ENCODE results near the gene WAC. TPM values are rescaled to one million over a fixed set of nuclear protein-coding genes. Genes with fewer than 3 reads are reported as not detected.

The WAC gene
- total and polyA plus RNA-seq, 2 of the 13 experiments (the other 11 are each of a cell fraction or from before 2014, with no cell fraction given), result 69.1 to 96.2 TPM

GRCh38 chr10:28628184-28628893 lies 95.4 kb downstream of the WAC start (continued):
- TF ChIP-seq, protein P1, sequence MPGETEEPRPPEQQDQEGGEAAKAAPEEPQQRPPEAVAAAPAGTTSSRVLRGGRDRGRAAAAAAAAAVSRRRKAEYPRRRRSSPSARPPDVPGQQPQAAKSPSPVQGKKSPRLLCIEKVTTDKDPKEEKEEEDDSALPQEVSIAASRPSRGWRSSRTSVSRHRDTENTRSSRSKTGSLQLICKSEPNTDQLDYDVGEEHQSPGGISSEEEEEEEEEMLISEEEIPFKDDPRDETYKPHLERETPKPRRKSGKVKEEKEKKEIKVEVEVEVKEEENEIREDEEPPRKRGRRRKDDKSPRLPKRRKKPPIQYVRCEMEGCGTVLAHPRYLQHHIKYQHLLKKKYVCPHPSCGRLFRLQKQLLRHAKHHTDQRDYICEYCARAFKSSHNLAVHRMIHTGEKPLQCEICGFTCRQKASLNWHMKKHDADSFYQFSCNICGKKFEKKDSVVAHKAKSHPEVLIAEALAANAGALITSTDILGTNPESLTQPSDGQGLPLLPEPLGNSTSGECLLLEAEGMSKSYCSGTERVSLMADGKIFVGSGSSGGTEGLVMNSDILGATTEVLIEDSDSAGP (CRISPR knock-in tag; IDR thresholded peaks at IDR 0.05; ENCODE audit: borderline replicate concordance), result no peak
- TF ChIP-seq HOXA9 (CRISPR knock-in tag; IDR thresholded peaks at IDR 0.05; ENCODE audit: borderline replicate concordance) (no peak), SMC3 (IDR thresholded peaks at IDR 0.05; ENCODE audit: low read length) (peak; percentile 80), REXO4 (CRISPR knock-in tag; IDR thresholded peaks at IDR 0.05; ENCODE audit: borderline replicate concordance) (no peak), U2AF2 (IDR thresholded peaks at IDR 0.05; ENCODE audit: low read depth, low read length) (no peak), STAT5B (CRISPR knock-in tag; IDR thresholded peaks at IDR 0.05) (no peak), WIZ (CRISPR knock-in tag; IDR thresholded peaks at IDR 0.05) (no peak), ZNF577 (CRISPR knock-in tag; IDR thresholded peaks at IDR 0.05; ENCODE audit: borderline replicate concordance, low read depth) (no peak), RAD51 (IDR thresholded peaks at IDR 0.05; ENCODE audit: borderline replicate concordance) (no peak), ZNF703 (CRISPR knock-in tag; IDR thresholded peaks at IDR 0.05; ENCODE audit: borderline replicate concordance) (no peak), ZNF776 (CRISPR knock-in tag; IDR thresholded peaks at IDR 0.05) (no peak), CREM (IDR thresholded peaks at IDR 0.05) (no peak), CREM (CRISPR knock-in tag; IDR thresholded peaks at IDR 0.05) (no peak), ZNF674 (CRISPR knock-in tag; IDR thresholded peaks at IDR 0.05; ENCODE audit: low read depth) (no peak), ONECUT2 (CRISPR knock-in tag; IDR thresholded peaks at IDR 0.05) (no peak), CREB1 (IDR thresholded peaks at IDR 0.05) (peak; percentile 37; the same call in 1 of the 2 replicates), CREB1 (CRISPR knock-in tag; IDR thresholded peaks at IDR 0.05) (no peak), ZNF777 (CRISPR knock-in tag; IDR thresholded peaks at IDR 0.05) (no peak), GMEB2 (CRISPR knock-in tag; IDR thresholded peaks at IDR 0.05; ENCODE audit: low read depth) (no peak), SRF (IDR thresholded peaks at IDR 0.05; ENCODE audit: low read depth, low read length) (no peak), HCFC1 (IDR thresholded peaks at IDR 0.05; ENCODE audit: low read depth, low read length) (no peak), XRCC5 (optimal IDR thresholded peaks at IDR 0.05; ENCODE audit: low read length) (no peak), FIP1L1 (IDR thresholded peaks at IDR 0.05; ENCODE audit: borderline replicate concordance, insufficient read depth, low read depth, low read length) (no peak)
- TF ChIP-seq, protein P2, sequence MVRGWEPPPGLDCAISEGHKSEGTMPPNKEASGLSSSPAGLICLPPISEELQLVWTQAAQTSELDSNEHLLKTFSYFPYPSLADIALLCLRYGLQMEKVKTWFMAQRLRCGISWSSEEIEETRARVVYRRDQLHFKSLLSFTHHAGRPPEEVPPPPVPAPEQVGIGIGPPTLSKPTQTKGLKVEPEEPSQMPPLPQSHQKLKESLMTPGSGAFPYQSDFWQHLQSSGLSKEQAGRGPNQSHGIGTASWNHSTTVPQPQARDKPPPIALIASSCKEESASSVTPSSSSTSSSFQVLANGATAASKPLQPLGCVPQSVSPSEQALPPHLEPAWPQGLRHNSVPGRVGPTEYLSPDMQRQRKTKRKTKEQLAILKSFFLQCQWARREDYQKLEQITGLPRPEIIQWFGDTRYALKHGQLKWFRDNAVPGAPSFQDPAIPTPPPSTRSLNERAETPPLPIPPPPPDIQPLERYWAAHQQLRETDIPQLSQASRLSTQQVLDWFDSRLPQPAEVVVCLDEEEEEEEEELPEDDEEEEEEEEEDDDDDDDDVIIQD (CRISPR knock-in tag; IDR thresholded peaks at IDR 0.05; ENCODE audit: low read depth), result no peak
- TF ChIP-seq, protein P3, sequence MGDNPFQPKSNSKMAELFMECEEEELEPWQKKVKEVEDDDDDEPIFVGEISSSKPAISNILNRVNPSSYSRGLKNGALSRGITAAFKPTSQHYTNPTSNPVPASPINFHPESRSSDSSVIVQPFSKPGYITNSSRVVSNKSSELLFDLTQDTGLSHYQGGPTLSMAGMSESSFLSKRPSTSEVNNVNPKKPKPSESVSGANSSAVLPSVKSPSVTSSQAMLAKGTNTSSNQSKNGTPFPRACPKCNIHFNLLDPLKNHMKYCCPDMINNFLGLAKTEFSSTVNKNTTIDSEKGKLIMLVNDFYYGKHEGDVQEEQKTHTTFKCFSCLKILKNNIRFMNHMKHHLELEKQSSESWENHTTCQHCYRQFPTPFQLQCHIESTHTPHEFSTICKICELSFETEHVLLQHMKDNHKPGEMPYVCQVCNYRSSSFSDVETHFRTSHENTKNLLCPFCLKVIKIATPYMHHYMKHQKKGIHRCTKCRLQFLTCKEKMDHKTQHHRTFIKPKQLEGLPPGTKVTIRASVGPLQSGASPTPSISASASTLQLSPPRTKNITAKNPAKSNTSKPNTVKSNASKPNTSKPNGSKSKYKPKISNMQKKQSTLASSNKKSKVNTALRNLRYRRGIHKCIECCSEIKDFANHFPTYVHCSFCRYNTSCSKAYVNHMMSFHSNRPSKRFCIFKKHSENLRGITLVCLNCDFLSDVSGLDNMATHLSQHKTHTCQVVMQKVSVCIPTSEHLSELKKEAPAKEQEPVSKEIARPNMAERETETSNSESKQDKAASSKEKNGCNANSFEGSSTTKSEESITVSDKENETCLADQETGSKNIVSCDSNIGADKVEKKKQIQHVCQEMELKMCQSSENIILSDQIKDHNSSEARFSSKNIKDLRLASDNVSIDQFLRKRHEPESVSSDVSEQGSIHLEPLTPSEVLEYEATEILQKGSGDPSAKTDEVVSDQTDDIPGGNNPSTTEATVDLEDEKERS (CRISPR knock-in tag; IDR thresholded peaks at IDR 0.05), result no peak
